NCI-H2081 (cell line): ENCODE data around the gene PRRG4.
"Not testable (repeated sequence)": the region's sequence is repeated elsewhere in the genome, so short reads cannot be mapped to it uniquely, and the experiment has no call there.

Experiments used
- DNase-seq, 2 experiments: peaks; one replicate each; lab custom pipeline; 2025; lab: John Stamatoyannopoulos, UW

PRRG4 gene

GRCh38 chr11:32830796-32831195, 1.1 kb downstream of the PRRG4 start:
- no peak for DNase-seq

GRCh38 chr11:32831221-32831620, 1.5 kb downstream of the PRRG4 start:
- no peak for DNase-seq

GRCh38 chr11:32833921-32834320, 4.2 kb downstream of the PRRG4 start:
- DNase-seq, result no peak

- DNase-seq, result no peak
Observed at GRCh38 chr11:32836946-32837345, 7.2 kb downstream of the PRRG4 start.

- peak in 1 of 2 experiments; percentile 47 for DNase-seq
Observed at GRCh38 chr11:32838505-32839274, 9.0 kb downstream of the PRRG4 start.

GRCh38 chr11:32839308-32839707, 9.6 kb downstream of the PRRG4 start:
- DNase-seq, result no peak

- no peak for DNase-seq
Observed at GRCh38 chr11:32840587-32840986, 10.9 kb downstream of the PRRG4 start.

- no peak for DNase-seq
Observed at GRCh38 chr11:32843544-32843943, 13.8 kb downstream of the PRRG4 start.

GRCh38 chr11:32847511-32847910, 17.8 kb downstream of the PRRG4 start:
- no peak for DNase-seq

- no peak for DNase-seq
Observed at GRCh38 chr11:32849761-32850160, 20.0 kb downstream of the PRRG4 start.

GRCh38 chr11:32851251-32851650, 21.5 kb downstream of the PRRG4 start:
- no peak for DNase-seq

- DNase-seq, result no peak
Observed at GRCh38 chr11:32852207-32852606, 22.5 kb downstream of the PRRG4 start.

- DNase-seq, result no peak
Observed at GRCh38 chr11:32855601-32856000, 25.9 kb downstream of the PRRG4 start.

- no peak for DNase-seq
Observed at GRCh38 chr11:32858731-32859130, 29.0 kb downstream of the PRRG4 start.

- DNase-seq, result no peak
Observed at GRCh38 chr11:32861850-32862577, 32.3 kb downstream of the PRRG4 start.

GRCh38 chr11:32864555-32864954, 34.8 kb downstream of the PRRG4 start:
- no peak for DNase-seq

- DNase-seq, result not testable (repeated sequence)
Observed at GRCh38 chr11:32868752-32869151, 39.0 kb downstream of the PRRG4 start.

- DNase-seq, result peak in 1 of 2 experiments; percentile 36
Observed at GRCh38 chr11:32870676-32871075, 40.9 kb downstream of the PRRG4 start.

GRCh38 chr11:32874132-32874531, 44.4 kb downstream of the PRRG4 start:
- peak in 1 of 2 experiments; percentile 2 for DNase-seq

GRCh38 chr11:32881286-32881685, 51.6 kb downstream of the PRRG4 start:
- no peak for DNase-seq

GRCh38 chr11:32883421-32883820, 53.7 kb downstream of the PRRG4 start:
- no peak for DNase-seq

GRCh38 chr11:32884023-32884422, 54.3 kb downstream of the PRRG4 start:
- DNase-seq, result no peak

GRCh38 chr11:32884770-32885384, 55.1 kb downstream of the PRRG4 start:
- peak in 1 of 2 experiments; percentile 14 for DNase-seq
